Stimulated activated CD8-positive, alpha-beta memory T cell treated with anti-CD3 and anti-CD28 coated beads, Interleukin-7, amount 100 ng/mL, for 4 hours (primary cell): ENCODE measurements around the gene UVRAG.

Experiments
- DNase-seq, 2 donors: peaks; one replicate each; pipeline ENCODE4 v3.0.0-alpha.2; 2020; ENCODE audit warnings: low read depth in 2 of 2

UVRAG gene

GRCh38 chr11:75809991-75810390 lies 5.0 kb upstream of the UVRAG start:
- no peak for DNase-seq

- no peak for DNase-seq
These were observed 4.2 kb upstream of the UVRAG start for GRCh38 chr11:75810637-75811390.

GRCh38 chr11:75811485-75811884 lies 3.5 kb upstream of the UVRAG start:
- no peak for DNase-seq

- DNase-seq: no peak
These were observed 2.4 kb upstream of the UVRAG start for GRCh38 chr11:75812542-75813040.

GRCh38 chr11:75813124-75813523 lies 1.9 kb upstream of the UVRAG start:
- no peak for DNase-seq

GRCh38 chr11:75813622-75814039 lies 1.4 kb upstream of the UVRAG start:
- DNase-seq: no peak

GRCh38 chr11:75814363-75814676 lies 690 bp upstream of the UVRAG start:
- no peak for DNase-seq

GRCh38 chr11:75815345-75816168 lies 547 bp downstream of the UVRAG start:
- peak; percentile 9 to 29 for DNase-seq

- no peak for DNase-seq
These were observed 1.7 kb downstream of the UVRAG start for GRCh38 chr11:75816561-75817239.

- DNase-seq: no peak
These were observed 5.6 kb downstream of the UVRAG start for GRCh38 chr11:75820645-75821044.

GRCh38 chr11:75821202-75821601 lies 6.2 kb downstream of the UVRAG start:
- DNase-seq: no peak

- no peak for DNase-seq
These were observed 7.5 kb downstream of the UVRAG start for GRCh38 chr11:75822541-75822940.

GRCh38 chr11:75823415-75823814 lies 8.4 kb downstream of the UVRAG start:
- no peak for DNase-seq

- no peak for DNase-seq
These were observed 8.9 kb downstream of the UVRAG start for GRCh38 chr11:75823946-75824345.

- no peak for DNase-seq
These were observed 11.6 kb downstream of the UVRAG start for GRCh38 chr11:75826461-75827230.

GRCh38 chr11:75827562-75827961 lies 12.6 kb downstream of the UVRAG start:
- DNase-seq: no peak

GRCh38 chr11:75831915-75832502 lies 17.0 kb downstream of the UVRAG start:
- DNase-seq: no peak

GRCh38 chr11:75834728-75835127 lies 19.7 kb downstream of the UVRAG start:
- no peak for DNase-seq

GRCh38 chr11:75836417-75836816 lies 21.4 kb downstream of the UVRAG start:
- no peak for DNase-seq

GRCh38 chr11:75839851-75840250 lies 24.8 kb downstream of the UVRAG start:
- no peak for DNase-seq

- no peak for DNase-seq
These were observed 25.5 kb downstream of the UVRAG start for GRCh38 chr11:75840522-75840921.
